IPS-18c (cell line): Measurements from ENCODE around the gene CAP1.

Experiments used
- H3K4me3 ChIP-seq: 2 replicates; pipeline ENCODE4 v1.7.0; 2013; ENCODE audit warnings: low read depth, mild to moderate bottlenecking, low read length, moderate library complexity; ENCODE audit not compliant: insufficient read depth
- H3K9me3 ChIP-seq: one replicate; pipeline ENCODE4 v1.6.1; 2013; ENCODE audit warnings: mild to moderate bottlenecking, low read length, moderate library complexity; ENCODE audit not compliant: control insufficient read depth, insufficient read depth

Gene CAP1

DNA sequence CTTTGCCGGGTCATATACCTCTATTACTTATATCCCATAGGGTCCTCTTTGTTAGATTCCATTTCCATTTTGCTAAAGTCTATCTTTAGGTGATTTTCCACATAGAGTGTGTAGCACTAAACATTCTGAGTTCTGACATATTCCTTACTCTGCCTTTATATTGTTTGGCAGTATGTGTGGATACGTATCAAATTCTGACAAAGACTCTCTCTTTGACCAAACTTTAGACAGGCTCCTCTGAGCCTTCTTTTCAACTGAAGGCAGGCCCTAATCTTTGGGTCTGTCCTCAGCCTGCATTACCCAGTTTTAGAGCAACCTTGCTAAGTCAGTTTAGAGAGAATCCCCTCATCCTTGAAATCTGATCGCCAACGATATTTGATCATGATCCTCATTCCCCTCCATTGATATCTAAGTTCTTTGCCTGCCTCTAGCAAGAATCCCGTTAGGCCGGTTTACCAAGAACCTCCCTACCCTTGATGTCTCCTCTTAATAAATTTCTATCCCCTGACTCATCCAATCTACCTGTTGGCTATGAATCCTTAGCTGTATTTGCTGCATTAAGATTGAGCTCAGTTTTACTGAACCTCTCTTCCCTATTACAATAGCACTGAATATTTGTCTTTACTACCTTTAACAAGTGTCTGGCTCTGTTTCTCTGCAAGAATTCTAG lies 66.9 kb downstream of the CAP1 start:
- Histone ChIP-seq H3K9me3 (peaks cover 2% of the 10 kb centered on the region), H3K4me3 (no peak overlapping the region)

DNA sequence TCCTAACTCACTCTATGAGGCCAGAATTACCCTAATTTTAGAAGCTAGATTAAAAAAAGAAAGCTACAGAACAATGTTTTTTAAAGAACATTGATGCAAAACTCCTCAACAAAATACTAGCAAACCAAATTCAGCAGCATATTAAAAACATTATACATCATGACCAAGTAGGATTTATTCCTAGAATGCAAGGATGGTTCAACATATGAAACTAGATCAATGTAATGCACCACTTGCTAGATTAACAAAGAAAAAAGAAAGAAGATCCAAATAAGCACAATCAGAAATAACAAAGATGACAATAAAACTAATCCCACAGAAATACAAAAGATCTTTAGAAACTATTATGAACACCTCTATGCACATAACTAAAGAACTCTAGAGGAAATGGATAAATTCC lies 69.9 kb downstream of the CAP1 start:
- no peak overlapping the region for H3K4me3 ChIP-seq
- H3K9me3 ChIP-seq, result peaks cover 2% of the 10 kb centered on the region

DNA sequence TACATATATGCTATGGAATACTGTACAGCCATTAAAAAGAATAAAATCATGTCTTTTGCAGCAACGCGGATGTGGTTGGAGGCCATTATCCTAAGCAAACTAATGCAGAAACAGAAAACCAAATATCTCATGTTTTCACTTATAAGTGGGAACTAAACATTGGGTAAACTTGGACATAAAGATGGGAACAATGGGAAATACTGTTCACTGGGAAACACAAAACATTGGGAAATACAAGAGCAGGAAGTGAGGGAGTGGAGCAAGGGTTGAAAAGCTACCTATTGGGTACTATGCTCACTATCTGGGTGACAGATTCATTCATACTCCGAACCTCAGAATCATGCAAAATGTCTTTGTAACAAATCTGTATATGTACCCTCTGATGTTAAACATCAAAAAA lies 73.9 kb downstream of the CAP1 start:
- H3K4me3 ChIP-seq, result no peak overlapping the region
- peaks cover under 1% of the 10 kb centered on the region for H3K9me3 ChIP-seq

DNA sequence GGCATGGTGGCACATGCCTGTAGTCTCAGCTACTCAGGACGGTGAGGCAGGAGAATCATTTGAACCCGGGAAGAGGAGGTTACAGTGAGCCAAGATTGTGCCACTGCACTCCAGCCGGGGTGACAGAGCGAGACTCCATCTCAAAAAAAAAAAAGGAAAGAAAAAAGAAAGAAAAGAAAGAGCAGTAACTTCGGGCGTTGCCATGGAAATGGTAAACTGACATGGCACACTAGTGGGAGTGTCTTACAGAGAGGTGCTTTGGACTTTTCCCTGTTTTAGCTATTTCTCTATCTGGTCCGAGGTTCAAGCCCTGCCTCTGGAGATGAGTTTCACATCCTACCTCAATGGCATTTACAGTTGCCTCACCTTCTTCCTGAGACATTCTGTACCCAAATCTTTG lies 79.6 kb downstream of the CAP1 start:
- no peak overlapping the region for H3K4me3 ChIP-seq
- H3K9me3 ChIP-seq, result no peaks in the 10 kb centered on the region
